ENCODE data around the gene PTGDR. TPM values are rescaled to one million over a fixed set of nuclear protein-coding genes. Genes with fewer than 3 reads are reported as not detected.

Gene PTGDR
- total and polyA plus RNA-seq, 2 experiments from 2014 or later, result 0.06 TPM; not detected in 1

GRCh38 chr14:52251724-52252123, 15.8 kb upstream of the PTGDR start:
- no peaks in the 10 kb centered on the region for H3K27me3 ChIP-seq (ENCODE audit: insufficient read depth)
- H3K9me2 ChIP-seq (ENCODE audit: insufficient read depth), result peaks cover 16% of the 10 kb centered on the region
- H3K36me3 Mint-ChIP-seq (ENCODE audit: low read depth), result peaks cover 3% of the 10 kb centered on the region; the same call in 2 of the 3 replicates
- no peaks in the 10 kb centered on the region for H3K79me2 ChIP-seq (replicated peaks; ENCODE audit: insufficient read depth)
- no peak overlapping the region; the same call in 1 of the 2 replicates for H3K27ac ChIP-seq (ENCODE audit: low read depth)
- H3K4me1 ChIP-seq (ENCODE audit: insufficient read depth), result peaks cover 27% of the 10 kb centered on the region
- no peaks in the 10 kb centered on the region for H3F3A ChIP-seq (replicated peaks; ENCODE audit: low read depth)
- no peak overlapping the region for H2AFZ ChIP-seq
- peak; percentile 24; the same call in 1 of the 2 replicates for TF ChIP-seq NANOG (IDR thresholded peaks at IDR 0.05; ENCODE audit: borderline replicate concordance)
- TF ChIP-seq POLR2AphosphoS5 (IDR thresholded peaks at IDR 0.05; ENCODE audit: low read depth), result no peak
- H3K9me3 Mint-ChIP-seq, result peaks cover 5% of the 10 kb centered on the region; the same call in 2 of the 3 replicates
- H3K4me1 Mint-ChIP-seq, result peaks cover 31% of the 10 kb centered on the region
- ATAC-seq (peak; percentile 81; the same call in 2 of the 3 replicates), DNase-seq (ENCODE audit: low spot score) (peak; percentile 61)
- H3K36me3 ChIP-seq (ENCODE audit: insufficient read depth), result no peaks in the 10 kb centered on the region
- H3K4me2 ChIP-seq, result peak overlapping the region; percentile 36
- H3K27me3 Mint-ChIP-seq (ENCODE audit: insufficient read depth, low read depth, poor library complexity), result peaks cover 6% of the 10 kb centered on the region
- H3K4me3 ChIP-seq, result no peak overlapping the region
- H3K27ac Mint-ChIP-seq, result peak overlapping the region; percentile 84; the same call in 1 of the 2 replicates
- H3K4me3 Mint-ChIP-seq, result peak overlapping the region; percentile 63
- H4K20me1 ChIP-seq (replicated peaks; ENCODE audit: insufficient read depth), result no peaks in the 10 kb centered on the region

DNA sequence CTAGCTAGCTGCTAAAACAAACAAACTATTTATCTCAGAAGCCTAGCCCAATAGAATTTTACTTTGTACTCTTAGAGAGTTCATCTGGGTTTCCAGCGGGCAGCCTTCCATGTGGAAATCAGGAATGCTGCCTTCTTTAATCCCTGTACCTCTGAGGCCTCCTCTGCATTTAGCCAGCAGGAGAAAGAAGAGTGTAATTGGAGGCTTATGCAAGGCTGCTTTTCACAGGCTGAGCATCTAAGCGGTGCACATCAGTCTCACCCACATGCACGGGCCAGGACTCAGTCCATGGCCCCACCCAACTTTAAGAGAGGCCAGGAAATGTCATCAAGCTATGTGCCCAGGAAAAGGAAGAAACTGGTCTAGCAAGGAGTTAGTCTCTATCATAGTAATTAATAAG, 14.0 kb upstream of the PTGDR start:
- H3K9me3 Mint-ChIP-seq, result no peaks in the 10 kb centered on the region
- Histone ChIP-seq H3F3A (replicated peaks; ENCODE audit: low read depth) (no peaks in the 10 kb centered on the region), H4K20me1 (replicated peaks; ENCODE audit: insufficient read depth) (no peaks in the 10 kb centered on the region), H3K4me3 (no peak overlapping the region), H2AFZ (no peak overlapping the region), H3K4me2 (peak overlapping the region; percentile 24), H3K4me1 (ENCODE audit: insufficient read depth) (peaks cover 27% of the 10 kb centered on the region), H3K27me3 (ENCODE audit: insufficient read depth) (no peaks in the 10 kb centered on the region), H3K9me2 (ENCODE audit: insufficient read depth) (peaks cover 11% of the 10 kb centered on the region), H3K79me2 (replicated peaks; ENCODE audit: insufficient read depth) (no peaks in the 10 kb centered on the region), H3K27ac (ENCODE audit: low read depth) (no peak overlapping the region), H3K36me3 (ENCODE audit: insufficient read depth) (no peaks in the 10 kb centered on the region)
- H3K4me3 Mint-ChIP-seq, result no peak overlapping the region
- peaks cover 31% of the 10 kb centered on the region for H3K4me1 Mint-ChIP-seq
- peak; percentile 34 for DNase-seq (ENCODE audit: low spot score)
- peaks cover 6% of the 10 kb centered on the region for H3K27me3 Mint-ChIP-seq (ENCODE audit: insufficient read depth, low read depth, poor library complexity)
- ATAC-seq, result peak; percentile 92
- no peak overlapping the region for H3K27ac Mint-ChIP-seq
- H3K36me3 Mint-ChIP-seq (ENCODE audit: low read depth), result no peaks in the 10 kb centered on the region
- TF ChIP-seq, protein P1, sequence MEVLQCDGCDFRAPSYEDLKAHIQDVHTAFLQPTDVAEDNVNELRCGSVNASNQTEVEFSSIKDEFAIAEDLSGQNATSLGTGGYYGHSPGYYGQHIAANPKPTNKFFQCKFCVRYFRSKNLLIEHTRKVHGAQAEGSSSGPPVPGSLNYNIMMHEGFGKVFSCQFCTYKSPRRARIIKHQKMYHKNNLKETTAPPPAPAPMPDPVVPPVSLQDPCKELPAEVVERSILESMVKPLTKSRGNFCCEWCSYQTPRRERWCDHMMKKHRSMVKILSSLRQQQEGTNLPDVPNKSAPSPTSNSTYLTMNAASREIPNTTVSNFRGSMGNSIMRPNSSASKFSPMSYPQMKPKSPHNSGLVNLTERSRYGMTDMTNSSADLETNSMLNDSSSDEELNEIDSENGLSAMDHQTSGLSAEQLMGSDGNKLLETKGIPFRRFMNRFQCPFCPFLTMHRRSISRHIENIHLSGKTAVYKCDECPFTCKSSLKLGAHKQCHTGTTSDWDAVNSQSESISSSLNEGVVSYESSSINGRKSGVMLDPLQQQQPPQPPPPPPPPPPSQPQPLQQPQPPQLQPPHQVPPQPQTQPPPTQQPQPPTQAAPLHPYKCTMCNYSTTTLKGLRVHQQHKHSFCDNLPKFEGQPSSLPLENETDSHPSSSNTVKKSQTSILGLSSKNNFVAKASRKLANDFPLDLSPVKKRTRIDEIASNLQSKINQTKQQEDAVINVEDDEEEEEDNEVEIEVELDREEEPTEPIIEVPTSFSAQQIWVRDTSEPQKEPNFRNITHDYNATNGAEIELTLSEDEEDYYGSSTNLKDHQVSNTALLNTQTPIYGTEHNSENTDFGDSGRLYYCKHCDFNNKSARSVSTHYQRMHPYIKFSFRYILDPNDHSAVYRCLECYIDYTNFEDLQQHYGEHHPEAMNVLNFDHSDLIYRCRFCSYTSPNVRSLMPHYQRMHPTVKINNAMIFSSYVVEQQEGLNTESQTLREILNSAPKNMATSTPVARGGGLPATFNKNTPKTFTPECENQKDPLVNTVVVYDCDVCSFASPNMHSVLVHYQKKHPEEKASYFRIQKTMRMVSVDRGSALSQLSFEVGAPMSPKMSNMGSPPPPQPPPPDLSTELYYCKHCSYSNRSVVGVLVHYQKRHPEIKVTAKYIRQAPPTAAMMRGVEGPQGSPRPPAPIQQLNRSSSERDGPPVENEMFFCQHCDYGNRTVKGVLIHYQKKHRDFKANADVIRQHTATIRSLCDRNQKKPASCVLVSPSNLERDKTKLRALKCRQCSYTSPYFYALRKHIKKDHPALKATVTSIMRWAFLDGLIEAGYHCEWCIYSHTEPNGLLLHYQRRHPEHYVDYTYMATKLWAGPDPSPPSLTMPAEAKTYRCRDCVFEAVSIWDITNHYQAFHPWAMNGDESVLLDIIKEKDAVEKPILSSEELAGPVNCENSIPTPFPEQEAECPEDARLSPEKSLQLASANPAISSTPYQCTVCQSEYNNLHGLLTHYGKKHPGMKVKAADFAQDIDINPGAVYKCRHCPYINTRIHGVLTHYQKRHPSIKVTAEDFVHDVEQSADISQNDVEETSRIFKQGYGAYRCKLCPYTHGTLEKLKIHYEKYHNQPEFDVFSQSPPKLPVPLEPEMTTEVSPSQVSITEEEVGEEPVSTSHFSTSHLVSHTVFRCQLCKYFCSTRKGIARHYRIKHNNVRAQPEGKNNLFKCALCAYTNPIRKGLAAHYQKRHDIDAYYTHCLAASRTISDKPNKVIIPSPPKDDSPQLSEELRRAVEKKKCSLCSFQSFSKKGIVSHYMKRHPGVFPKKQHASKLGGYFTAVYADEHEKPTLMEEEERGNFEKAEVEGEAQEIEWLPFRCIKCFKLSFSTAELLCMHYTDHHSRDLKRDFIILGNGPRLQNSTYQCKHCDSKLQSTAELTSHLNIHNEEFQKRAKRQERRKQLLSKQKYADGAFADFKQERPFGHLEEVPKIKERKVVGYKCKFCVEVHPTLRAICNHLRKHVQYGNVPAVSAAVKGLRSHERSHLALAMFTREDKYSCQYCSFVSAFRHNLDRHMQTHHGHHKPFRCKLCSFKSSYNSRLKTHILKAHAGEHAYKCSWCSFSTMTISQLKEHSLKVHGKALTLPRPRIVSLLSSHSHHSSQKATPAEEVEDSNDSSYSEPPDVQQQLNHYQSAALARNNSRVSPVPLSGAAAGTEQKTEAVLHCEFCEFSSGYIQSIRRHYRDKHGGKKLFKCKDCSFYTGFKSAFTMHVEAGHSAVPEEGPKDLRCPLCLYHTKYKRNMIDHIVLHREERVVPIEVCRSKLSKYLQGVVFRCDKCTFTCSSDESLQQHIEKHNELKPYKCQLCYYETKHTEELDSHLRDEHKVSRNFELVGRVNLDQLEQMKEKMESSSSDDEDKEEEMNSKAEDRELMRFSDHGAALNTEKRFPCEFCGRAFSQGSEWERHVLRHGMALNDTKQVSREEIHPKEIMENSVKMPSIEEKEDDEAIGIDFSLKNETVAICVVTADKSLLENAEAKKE (CRISPR knock-in tag; IDR thresholded peaks at IDR 0.05), result 0 out of 2 replicates have a peak, but pooled peaks have one; percentile 20
- TF ChIP-seq EZH2phosphoT487 (IDR thresholded peaks at IDR 0.05; ENCODE audit: unreplicated experiment) (no peak), ZNF331 (CRISPR knock-in tag; IDR thresholded peaks at IDR 0.05; ENCODE audit: low read depth) (0 out of 2 replicates have a peak, but pooled peaks have one; percentile 23)

Measured in GM23338 (cell line).